ENCODE data around the gene TBL3. TPM values are rescaled to one million over a fixed set of nuclear protein-coding genes. Genes with fewer than 3 reads are reported as not detected.
"Not testable (repeated sequence)": the region's sequence is repeated elsewhere in the genome, so short reads cannot be mapped to it uniquely, and the experiment has no call there.

The TBL3 gene
- total RNA-seq, 4 donors from 2014 or later: 34.4 to 91.8 (median 53.7) TPM

- H3K27me3 ChIP-seq: no peaks in the 10 kb centered on the region
- WGBS, 2 donors: 89 to 95% methylated on average over 10 to 19 of the region's 19 CpGs
- H3K27ac ChIP-seq: no peak overlapping the region
- no peak overlapping the region for H3K4me3 ChIP-seq (replicated peaks in 1 of 3)
- TF ChIP-seq POLR2A (IDR thresholded peaks at IDR 0.05): no peak
- TF ChIP-seq, protein P1, sequence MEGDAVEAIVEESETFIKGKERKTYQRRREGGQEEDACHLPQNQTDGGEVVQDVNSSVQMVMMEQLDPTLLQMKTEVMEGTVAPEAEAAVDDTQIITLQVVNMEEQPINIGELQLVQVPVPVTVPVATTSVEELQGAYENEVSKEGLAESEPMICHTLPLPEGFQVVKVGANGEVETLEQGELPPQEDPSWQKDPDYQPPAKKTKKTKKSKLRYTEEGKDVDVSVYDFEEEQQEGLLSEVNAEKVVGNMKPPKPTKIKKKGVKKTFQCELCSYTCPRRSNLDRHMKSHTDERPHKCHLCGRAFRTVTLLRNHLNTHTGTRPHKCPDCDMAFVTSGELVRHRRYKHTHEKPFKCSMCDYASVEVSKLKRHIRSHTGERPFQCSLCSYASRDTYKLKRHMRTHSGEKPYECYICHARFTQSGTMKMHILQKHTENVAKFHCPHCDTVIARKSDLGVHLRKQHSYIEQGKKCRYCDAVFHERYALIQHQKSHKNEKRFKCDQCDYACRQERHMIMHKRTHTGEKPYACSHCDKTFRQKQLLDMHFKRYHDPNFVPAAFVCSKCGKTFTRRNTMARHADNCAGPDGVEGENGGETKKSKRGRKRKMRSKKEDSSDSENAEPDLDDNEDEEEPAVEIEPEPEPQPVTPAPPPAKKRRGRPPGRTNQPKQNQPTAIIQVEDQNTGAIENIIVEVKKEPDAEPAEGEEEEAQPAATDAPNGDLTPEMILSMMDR (IDR thresholded peaks at IDR 0.05): no peak
- no peaks in the 10 kb centered on the region for H3K9me3 ChIP-seq
- intact Hi-C loops (cut with DNase I): no loop called here
- no peaks in the 10 kb centered on the region for H3K4me1 ChIP-seq
- no peak for DNase-seq
- no peaks in the 10 kb centered on the region for H3K36me3 ChIP-seq
Measured at GRCh38 chr16:1950559-1950958, 21.3 kb upstream of the TBL3 start.

- Histone ChIP-seq H3K4me3 (replicated peaks in 1 of 3) (no peak overlapping the region), H3K4me1 (peaks cover 0 to 1% of the 10 kb centered on the region in 2 donors), H3K9me3 (no peaks in the 10 kb centered on the region), H3K27ac (no peak overlapping the region), H3K27me3 (no peaks in the 10 kb centered on the region), H3K36me3 (no peaks in the 10 kb centered on the region)
- TF ChIP-seq, protein P1 (IDR thresholded peaks at IDR 0.05): no peak
- TF ChIP-seq POLR2A (IDR thresholded peaks at IDR 0.05): no peak
- no peak for DNase-seq
- 88 to 90% methylated on average over 13 to 15 of the region's 22 CpGs for WGBS, 2 donors
- intact Hi-C loops (cut with DNase I): no loop called here
Measured at GRCh38 chr16:1953734-1954133, 18.1 kb upstream of the TBL3 start.

- 83 to 86% methylated on average over 17 to 18 of the region's 22 CpGs for WGBS, 2 donors
- H3K27me3 ChIP-seq; H3K27ac ChIP-seq; H3K4me3 ChIP-seq (replicated peaks in 1 of 3); intact Hi-C loops (cut with DNase I); H3K9me3 ChIP-seq; DNase-seq: not testable (repeated sequence)
- peaks cover 6 to 12% of the 10 kb centered on the region in 2 donors for H3K36me3 ChIP-seq
- peaks cover 3 to 11% of the 10 kb centered on the region in 2 donors for H3K4me1 ChIP-seq
Measured at GRCh38 chr16:1957434-1958142, 14.3 kb upstream of the TBL3 start.

DNA sequence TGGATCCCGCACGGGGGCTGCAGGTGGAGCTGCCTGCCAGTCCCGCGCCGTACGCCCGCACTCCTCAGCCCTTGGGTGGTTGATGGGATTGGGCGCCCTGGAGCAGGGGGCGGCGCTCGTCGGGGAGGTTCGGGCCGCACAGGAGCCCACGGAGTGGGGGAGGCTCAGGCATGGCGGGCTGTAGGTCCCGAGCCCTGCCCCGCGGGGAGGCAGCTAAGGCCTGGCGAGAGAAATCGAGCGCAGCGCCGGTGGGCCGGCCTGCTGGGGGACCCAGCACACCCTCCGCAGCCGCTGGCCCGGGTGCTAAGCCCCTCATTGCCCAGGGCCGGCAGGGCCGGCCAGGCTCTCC, 13.7 kb upstream of the TBL3 start:
- Histone ChIP-seq H3K4me1 (peaks cover 3 to 16% of the 10 kb centered on the region in 2 donors), H3K36me3 (peaks cover 6 to 15% of the 10 kb centered on the region in 2 donors)
- whole genome bisulfite sequencing, 2 donors: 59 to 84% methylated on average over 17 to 25 of the region's 30 CpGs
- H3K4me3 ChIP-seq (replicated peaks in 1 of 3); DNase-seq; H3K9me3 ChIP-seq; H3K27ac ChIP-seq; H3K27me3 ChIP-seq; intact Hi-C loops (cut with DNase I): not testable (repeated sequence)

DNA sequence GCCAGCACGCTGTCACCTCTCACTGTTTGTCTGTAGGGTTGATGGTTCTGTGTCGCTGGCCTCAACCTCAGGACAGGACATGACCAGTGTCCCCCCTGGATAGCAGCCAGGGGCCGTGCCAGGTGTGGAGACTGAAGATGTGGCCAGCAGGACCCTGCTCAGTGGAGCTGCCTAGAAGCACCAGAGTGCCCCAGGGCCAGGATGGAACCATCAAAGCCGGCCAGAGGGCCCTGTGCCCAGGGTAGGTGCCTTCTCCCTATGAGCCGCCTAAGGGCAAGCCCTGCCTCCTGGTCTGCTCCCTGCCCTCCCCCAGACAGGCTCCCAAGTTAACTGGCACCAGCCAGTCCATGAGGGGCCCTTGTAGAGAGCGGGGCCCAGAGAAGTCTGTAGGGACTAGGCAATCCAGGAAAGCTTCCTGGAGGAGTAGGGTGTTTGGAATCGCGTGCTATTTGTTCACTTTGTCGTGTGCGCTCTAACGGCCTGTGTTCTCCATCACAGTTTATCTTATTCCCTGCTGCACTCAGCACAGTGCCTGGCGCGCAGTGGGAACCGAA, 13.1 kb upstream of the TBL3 start:
- WGBS, 2 donors: 22 to 32% methylated on average over 10 to 11 of the region's 14 CpGs
- peak overlapping the region in 2 of 3 donors; percentile 70 to 88 for H3K27ac ChIP-seq
- no peak for DNase-seq
- no peak for TF ChIP-seq POLR2A (IDR thresholded peaks at IDR 0.05)
- TF ChIP-seq, protein P1 (IDR thresholded peaks at IDR 0.05): no peak
- intact Hi-C loops (cut with DNase I): no loop called here
- H3K9me3 ChIP-seq: no peaks in the 10 kb centered on the region
- H3K27me3 ChIP-seq: no peaks in the 10 kb centered on the region
- H3K4me1 ChIP-seq: peaks cover 5 to 21% of the 10 kb centered on the region in 2 donors
- H3K4me3 ChIP-seq (replicated peaks in 1 of 3): peak overlapping the region in 1 of 3 donors; percentile 88
- H3K36me3 ChIP-seq: peaks cover 6 to 15% of the 10 kb centered on the region in 2 donors
